ENCODE data around the gene LRFN3. TPM values are rescaled to one million over a fixed set of nuclear protein-coding genes. Genes with fewer than 3 reads are reported as not detected.

The LRFN3 gene
- total RNA-seq, 1 experiment from 2014 or later = 14.6 TPM

DNA sequence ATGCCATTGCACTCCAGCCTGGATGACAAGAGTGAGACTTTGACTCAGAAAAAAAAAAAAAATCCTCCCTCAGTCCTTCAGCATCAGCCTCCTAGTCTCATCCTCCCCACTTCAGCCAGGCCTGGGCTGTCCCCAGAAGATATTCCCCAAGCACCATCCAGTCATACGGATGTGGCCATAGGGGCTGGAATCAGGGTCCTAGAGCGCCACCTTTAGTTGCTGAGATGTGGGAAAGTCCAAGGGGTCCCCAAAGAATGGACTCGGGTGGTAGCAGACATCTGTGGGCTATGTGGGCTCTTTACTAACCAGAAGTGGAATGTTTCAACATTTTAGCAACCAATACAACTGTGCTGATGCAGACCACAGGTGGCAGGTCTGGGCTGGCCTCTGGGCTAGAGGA, 25.0 kb upstream of the LRFN3 start:
- no peak for DNase-seq (ENCODE audit: low spot score)
- Histone ChIP-seq H3K9me3 (ENCODE audit: low read depth, low read length, poor library complexity, severe bottlenecking) (no peaks in the 10 kb centered on the region), H3K27ac (ENCODE audit: low read depth, low read length, poor library complexity, severe bottlenecking) (no peak overlapping the region), H3K4me3 (ENCODE audit: low read depth, low read length, poor library complexity, severe bottlenecking) (no peak overlapping the region), H3K27me3 (replicated peaks; ENCODE audit: insufficient read depth, low read depth, low read length, poor library complexity) (no peaks in the 10 kb centered on the region), H3K4me1 (ENCODE audit: insufficient read depth, low read length, poor library complexity, severe bottlenecking) (no peaks in the 10 kb centered on the region), H3K36me3 (ENCODE audit: insufficient read depth, low read length, poor library complexity, severe bottlenecking) (no peaks in the 10 kb centered on the region)
- TF ChIP-seq EZH2 (IDR thresholded peaks at IDR 0.05; ENCODE audit: borderline replicate concordance, low read depth, low read length, poor library complexity, severe bottlenecking) (no peak), CTCF (conservative IDR thresholded peaks at IDR 0.05; ENCODE audit: low read depth, low read length) (no peak)
- POLR2A ChIA-PET (ENCODE audit: low non-redundant PET) = no interaction called here
- intact Hi-C loops (cut with micrococcal nuclease; ENCODE audit: unreplicated experiment) = no loop called here
- BruUV-seq (replicated peaks) = no TSS peak
- CTCF ChIA-PET = no interaction called here

- ChIA-PET CTCF (no interaction called here), POLR2A (ENCODE audit: low non-redundant PET) (no interaction called here)
- intact Hi-C loops (cut with micrococcal nuclease; ENCODE audit: unreplicated experiment) = no loop called here
- Histone ChIP-seq H3K4me3 (ENCODE audit: low read depth, low read length, poor library complexity, severe bottlenecking) (no peak overlapping the region), H3K27me3 (replicated peaks; ENCODE audit: insufficient read depth, low read depth, low read length, poor library complexity) (no peaks in the 10 kb centered on the region), H3K27ac (ENCODE audit: low read depth, low read length, poor library complexity, severe bottlenecking) (no peak overlapping the region), H3K36me3 (ENCODE audit: insufficient read depth, low read length, poor library complexity, severe bottlenecking) (no peaks in the 10 kb centered on the region), H3K4me1 (ENCODE audit: insufficient read depth, low read length, poor library complexity, severe bottlenecking) (no peaks in the 10 kb centered on the region), H3K9me3 (ENCODE audit: low read depth, low read length, poor library complexity, severe bottlenecking) (no peaks in the 10 kb centered on the region)
- TF ChIP-seq EZH2 (IDR thresholded peaks at IDR 0.05; ENCODE audit: borderline replicate concordance, low read depth, low read length, poor library complexity, severe bottlenecking) (no peak), CTCF (conservative IDR thresholded peaks at IDR 0.05; ENCODE audit: low read depth, low read length) (no peak)
- no peak for DNase-seq (ENCODE audit: low spot score)
- no TSS peak for BruUV-seq (replicated peaks)
These were observed 24.4 kb upstream of the LRFN3 start for GRCh38 chr19:35911790-35912189.

DNA sequence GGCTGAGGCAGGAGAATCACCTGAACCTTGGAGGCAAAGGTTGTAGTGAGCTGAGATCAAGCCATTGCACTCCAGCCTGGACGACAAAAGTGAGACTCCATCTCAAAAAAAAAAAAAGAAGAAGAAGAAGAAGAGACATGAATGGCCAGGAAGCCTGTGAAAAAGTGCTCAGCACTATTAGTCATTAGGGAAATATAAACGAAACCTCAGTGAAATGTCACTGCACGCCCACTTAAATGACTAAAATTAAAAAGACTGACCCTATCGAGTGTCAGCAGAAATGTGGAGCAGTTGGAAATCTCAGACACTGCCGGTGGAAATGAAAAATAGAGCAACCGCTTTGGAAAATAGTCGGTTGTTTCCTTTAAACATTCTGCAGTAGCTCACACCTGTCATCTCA, 22.6 kb upstream of the LRFN3 start:
- POLR2A ChIA-PET (ENCODE audit: low non-redundant PET) = no interaction called here

More for the DNA sequence above, 22.6 kb upstream of the LRFN3 start:
- no peak for DNase-seq (ENCODE audit: low spot score)
- H3K27me3 ChIP-seq (replicated peaks; ENCODE audit: insufficient read depth, low read depth, low read length, poor library complexity) = no peaks in the 10 kb centered on the region
- BruUV-seq (replicated peaks) = no TSS peak
- no peak overlapping the region for H3K27ac ChIP-seq (ENCODE audit: low read depth, low read length, poor library complexity, severe bottlenecking)
- intact Hi-C loops (cut with micrococcal nuclease; ENCODE audit: unreplicated experiment) = no loop called here
- H3K36me3 ChIP-seq (ENCODE audit: insufficient read depth, low read length, poor library complexity, severe bottlenecking) = no peaks in the 10 kb centered on the region
- CTCF ChIA-PET = interaction anchor here (0.6 kb wide), 1 partner anchor 94 kb away, joined by 3 read pairs; no protein-coding TSS in a partner anchor
- H3K9me3 ChIP-seq (ENCODE audit: low read depth, low read length, poor library complexity, severe bottlenecking) = no peaks in the 10 kb centered on the region
- H3K4me3 ChIP-seq (ENCODE audit: low read depth, low read length, poor library complexity, severe bottlenecking) = no peak overlapping the region
- no peaks in the 10 kb centered on the region for H3K4me1 ChIP-seq (ENCODE audit: insufficient read depth, low read length, poor library complexity, severe bottlenecking)
- TF ChIP-seq CTCF (conservative IDR thresholded peaks at IDR 0.05; ENCODE audit: low read depth, low read length) = no peak
- TF ChIP-seq EZH2 (IDR thresholded peaks at IDR 0.05; ENCODE audit: borderline replicate concordance, low read depth, low read length, poor library complexity, severe bottlenecking) = no peak

All from A673 (cell line).